ENCODE measurements around the gene FAM124B. TPM values are rescaled to one million over a fixed set of nuclear protein-coding genes. Genes with fewer than 3 reads are reported as not detected.

The FAM124B gene
- total and polyA plus RNA-seq, 2 of the 8 experiments (the other 6 are each of a cell fraction or from before 2014, with no cell fraction given): 2.1 to 2.6 TPM

DNA sequence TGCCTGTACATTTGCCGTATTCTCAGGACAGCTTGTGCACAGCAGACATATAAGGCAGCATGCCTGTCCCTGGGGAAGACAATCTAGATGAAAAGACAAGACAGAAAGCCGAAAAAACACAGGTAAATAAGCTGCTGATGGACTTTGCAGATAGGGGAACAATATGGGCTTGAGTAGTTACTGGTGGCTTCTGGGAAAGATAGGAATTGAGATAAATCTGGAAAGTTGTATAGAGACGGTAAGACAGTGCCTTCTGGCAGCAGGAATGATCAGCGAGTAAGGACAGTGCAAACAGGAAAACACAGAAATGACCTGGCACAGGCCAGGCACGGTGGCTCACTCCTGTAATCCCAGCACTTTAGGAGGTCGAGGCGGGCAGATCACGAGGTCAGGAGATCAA is 70.2 kb downstream of the FAM124B start:
- H3K36me3 ChIP-seq (ENCODE audit: control insufficient read depth in 2 of 4, insufficient read depth in 4 of 4, low read length in 3 of 4): no peaks in the 10 kb centered on the region
- no peak overlapping the region for H3K4me2 ChIP-seq (ENCODE audit: insufficient read depth in 1 of 2, low read depth in 2 of 2, low read length in 2 of 2)
- H2BK12ac ChIP-seq (ENCODE audit: low read depth, low read length): no peak overlapping the region
- H4K20me1 ChIP-seq (replicated peaks in 1 of 2; ENCODE audit: control insufficient read depth in 1 of 2, insufficient read depth in 2 of 2, low read length in 2 of 2): no peaks in the 10 kb centered on the region
- no peak overlapping the region for H3K4me3 ChIP-seq (ENCODE audit: extremely low read depth in 1 of 4, insufficient read depth in 2 of 4, low read depth in 3 of 4, low read length in 4 of 4)
- H3K79me1 ChIP-seq (ENCODE audit: low read depth, low read length): no peaks in the 10 kb centered on the region; the same call in 1 of the 2 replicates
- H2BK15ac ChIP-seq (ENCODE audit: low read length): no peak overlapping the region; the same call in 1 of the 2 replicates
- no peaks in the 10 kb centered on the region; the same call in 1 of the 2 replicates for H3K23me2 ChIP-seq (ENCODE audit: low read depth, low read length)
- H2AK5ac ChIP-seq (ENCODE audit: low read depth, low read length): no peak overlapping the region
- H2BK20ac ChIP-seq (ENCODE audit: low read length): no peak overlapping the region
- no peak overlapping the region for H3K9ac ChIP-seq (replicated peaks in 1 of 4; ENCODE audit: extremely low read depth in 1 of 4, low read depth in 3 of 4, low read length in 3 of 4)
- no peak overlapping the region for H2AFZ ChIP-seq (ENCODE audit: low read length)
- no peak overlapping the region for H3K27ac ChIP-seq (ENCODE audit: low read depth, low read length)
- H3K18ac ChIP-seq (ENCODE audit: extremely low read depth, low read length): no peak overlapping the region
- no peaks in the 10 kb centered on the region for H3K4me1 ChIP-seq (replicated peaks in 1 of 4; ENCODE audit: control insufficient read depth in 3 of 4, insufficient read depth in 4 of 4, low read length in 3 of 4)
- no peak overlapping the region for H4K91ac ChIP-seq (replicated peaks; ENCODE audit: insufficient read length, low read length)
- DNase-seq (ENCODE audit: low read depth in 1 of 2, low spot score in 2 of 2) (no peak), FAIRE-seq (no peak)
- no peak overlapping the region for H3K14ac ChIP-seq (ENCODE audit: insufficient read length)
- no peaks in the 10 kb centered on the region for H3K79me2 ChIP-seq (ENCODE audit: control insufficient read depth in 1 of 2, insufficient read depth in 2 of 2, low read length in 2 of 2)
- H2BK5ac ChIP-seq (ENCODE audit: low read depth, low read length): no peak overlapping the region
- H2BK120ac ChIP-seq (replicated peaks; ENCODE audit: low read depth, low read length): no peak overlapping the region
- H3K9me3 ChIP-seq (ENCODE audit: insufficient read depth in 2 of 2, low read depth in 1 of 2, low read length in 1 of 2): no peaks in the 10 kb centered on the region
- no peak overlapping the region for H3K23ac ChIP-seq (ENCODE audit: insufficient read length)
- H3K56ac ChIP-seq (replicated peaks; ENCODE audit: insufficient read length, low read depth, low read length): no peak overlapping the region
- no peak overlapping the region for H4K5ac ChIP-seq (ENCODE audit: insufficient read length, low read depth, low read length)
- no peaks in the 10 kb centered on the region for H3K27me3 ChIP-seq (replicated peaks in 1 of 4; ENCODE audit: control insufficient read depth in 3 of 4, extremely low read depth in 1 of 4, insufficient read depth in 3 of 4, low read length in 3 of 4)
- WGBS, 2 experiments (ENCODE audit: extremely low coverage in 1 of 2, insufficient coverage in 1 of 2, insufficient read length in 1 of 2, insufficient replicate concordance in 2 of 2, low coverage in 1 of 2, low lambda C conversion rate in 2 of 2, missing lambda C conversion rate in 1 of 2): 98% methylated on average over 8 of the region's 8 CpGs; no CpG with 5 or more reads in 1 of the 2 experiments
- ChIA-PET CTCF (ENCODE audit: partially characterized antibody) (interaction anchor here (0.6 to 1.7 kb wide), 5 partner anchors 23 to 449 kb away, joined by 3 to 9 read pairs (median 3); no protein-coding TSS in a partner anchor), POLR2A (ENCODE audit: partially characterized antibody) (no interaction called here)
- H3K4ac ChIP-seq (replicated peaks; ENCODE audit: insufficient read length, low read depth, low read length): no peak overlapping the region
- H4K8ac ChIP-seq (ENCODE audit: extremely low read depth, insufficient read depth, low read length): peak overlapping the region; percentile 14; the same call in 1 of the 2 replicates

Measured in H1 (cell line).